Measurements from ENCODE around the gene TMEM202.

DNA sequence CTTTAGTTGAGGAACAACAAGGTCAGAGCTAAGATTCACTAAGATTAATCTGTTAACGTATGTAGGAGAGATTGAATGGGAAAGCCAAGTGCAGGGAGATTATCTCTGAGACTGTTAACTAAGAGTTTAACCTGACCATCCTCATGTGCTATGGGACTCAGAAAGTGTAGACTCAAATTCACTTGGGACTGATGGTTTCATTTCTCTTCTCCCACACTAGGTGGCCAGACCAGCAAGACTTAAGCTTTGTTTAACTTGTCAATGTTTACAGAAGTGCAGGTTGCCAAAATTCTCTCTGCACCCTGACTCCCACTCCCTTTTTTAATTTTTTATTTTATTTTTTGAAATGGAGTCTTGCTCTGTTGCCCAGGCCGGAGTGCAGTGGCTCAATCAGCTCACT, 16.0 kb upstream of the TMEM202 start:
- TF ChIP-seq HCFC1 (IDR thresholded peaks at IDR 0.05; ENCODE audit: low read length) = no peak
- no peak for TF ChIP-seq RB1 (IDR thresholded peaks at IDR 0.05; ENCODE audit: borderline replicate concordance)
- TF ChIP-seq ZNF207 (IDR thresholded peaks at IDR 0.05; ENCODE audit: borderline replicate concordance) = no peak
- TF ChIP-seq BCL11A (IDR thresholded peaks at IDR 0.05; ENCODE audit: low read depth, low read length) = no peak
- no peak for TF ChIP-seq ESRRA (IDR thresholded peaks at IDR 0.05; ENCODE audit: low read length)
- no peak for TF ChIP-seq EZH2 (IDR thresholded peaks at IDR 0.05; ENCODE audit: borderline replicate concordance, control insufficient read depth, low read depth, low read length)
- TF ChIP-seq, protein P1, sequence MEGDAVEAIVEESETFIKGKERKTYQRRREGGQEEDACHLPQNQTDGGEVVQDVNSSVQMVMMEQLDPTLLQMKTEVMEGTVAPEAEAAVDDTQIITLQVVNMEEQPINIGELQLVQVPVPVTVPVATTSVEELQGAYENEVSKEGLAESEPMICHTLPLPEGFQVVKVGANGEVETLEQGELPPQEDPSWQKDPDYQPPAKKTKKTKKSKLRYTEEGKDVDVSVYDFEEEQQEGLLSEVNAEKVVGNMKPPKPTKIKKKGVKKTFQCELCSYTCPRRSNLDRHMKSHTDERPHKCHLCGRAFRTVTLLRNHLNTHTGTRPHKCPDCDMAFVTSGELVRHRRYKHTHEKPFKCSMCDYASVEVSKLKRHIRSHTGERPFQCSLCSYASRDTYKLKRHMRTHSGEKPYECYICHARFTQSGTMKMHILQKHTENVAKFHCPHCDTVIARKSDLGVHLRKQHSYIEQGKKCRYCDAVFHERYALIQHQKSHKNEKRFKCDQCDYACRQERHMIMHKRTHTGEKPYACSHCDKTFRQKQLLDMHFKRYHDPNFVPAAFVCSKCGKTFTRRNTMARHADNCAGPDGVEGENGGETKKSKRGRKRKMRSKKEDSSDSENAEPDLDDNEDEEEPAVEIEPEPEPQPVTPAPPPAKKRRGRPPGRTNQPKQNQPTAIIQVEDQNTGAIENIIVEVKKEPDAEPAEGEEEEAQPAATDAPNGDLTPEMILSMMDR (IDR thresholded peaks at IDR 0.05 in 2 of 3, conservative IDR thresholded peaks at IDR 0.05 in 1 of 3; ENCODE audit: control insufficient read depth in 2 of 3, extremely low read depth in 1 of 3, insufficient read depth in 1 of 3, low read depth in 3 of 3, low read length in 3 of 3) = peak; percentile 18 to 28 (median 24); a peak in 3 of 6 replicates
- no peak for TF ChIP-seq ZNF274 (IDR thresholded peaks at IDR 0.05; ENCODE audit: insufficient read depth, insufficient read length)
- TF ChIP-seq FOS (IDR thresholded peaks at IDR 0.05; ENCODE audit: borderline replicate concordance, extremely low read depth, insufficient read length) = no peak
- TF ChIP-seq JUNB (IDR thresholded peaks at IDR 0.05) = no peak
- no peak for TF ChIP-seq RELA (IDR thresholded peaks at IDR 0.05; ENCODE audit: borderline replicate concordance, partially characterized antibody)
- TF ChIP-seq, protein P2, sequence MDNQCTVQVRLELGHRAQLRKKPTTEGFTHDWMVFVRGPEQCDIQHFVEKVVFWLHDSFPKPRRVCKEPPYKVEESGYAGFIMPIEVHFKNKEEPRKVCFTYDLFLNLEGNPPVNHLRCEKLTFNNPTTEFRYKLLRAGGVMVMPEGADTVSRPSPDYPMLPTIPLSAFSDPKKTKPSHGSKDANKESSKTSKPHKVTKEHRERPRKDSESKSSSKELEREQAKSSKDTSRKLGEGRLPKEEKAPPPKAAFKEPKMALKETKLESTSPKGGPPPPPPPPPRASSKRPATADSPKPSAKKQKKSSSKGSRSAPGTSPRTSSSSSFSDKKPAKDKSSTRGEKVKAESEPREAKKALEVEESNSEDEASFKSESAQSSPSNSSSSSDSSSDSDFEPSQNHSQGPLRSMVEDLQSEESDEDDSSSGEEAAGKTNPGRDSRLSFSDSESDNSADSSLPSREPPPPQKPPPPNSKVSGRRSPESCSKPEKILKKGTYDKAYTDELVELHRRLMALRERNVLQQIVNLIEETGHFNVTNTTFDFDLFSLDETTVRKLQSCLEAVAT (IDR thresholded peaks at IDR 0.05) = no peak
- no peak for TF ChIP-seq EP300 (IDR thresholded peaks at IDR 0.05; ENCODE audit: borderline replicate concordance in 1 of 2, control insufficient read depth in 1 of 2, low read depth in 2 of 2, low read length in 2 of 2)
- no peak for TF ChIP-seq SRF (IDR thresholded peaks at IDR 0.05; ENCODE audit: low read depth in 2 of 2, low read length in 2 of 2)

Measured in GM12878 (cell line).